Measurements from ENCODE around the gene ATF6B. TPM values are rescaled to one million over a fixed set of nuclear protein-coding genes. Genes with fewer than 3 reads are reported as not detected.

The ATF6B gene
- polyA plus RNA-seq, 4 donors: 15.4 to 89.5 (median 45.8) TPM

DNA sequence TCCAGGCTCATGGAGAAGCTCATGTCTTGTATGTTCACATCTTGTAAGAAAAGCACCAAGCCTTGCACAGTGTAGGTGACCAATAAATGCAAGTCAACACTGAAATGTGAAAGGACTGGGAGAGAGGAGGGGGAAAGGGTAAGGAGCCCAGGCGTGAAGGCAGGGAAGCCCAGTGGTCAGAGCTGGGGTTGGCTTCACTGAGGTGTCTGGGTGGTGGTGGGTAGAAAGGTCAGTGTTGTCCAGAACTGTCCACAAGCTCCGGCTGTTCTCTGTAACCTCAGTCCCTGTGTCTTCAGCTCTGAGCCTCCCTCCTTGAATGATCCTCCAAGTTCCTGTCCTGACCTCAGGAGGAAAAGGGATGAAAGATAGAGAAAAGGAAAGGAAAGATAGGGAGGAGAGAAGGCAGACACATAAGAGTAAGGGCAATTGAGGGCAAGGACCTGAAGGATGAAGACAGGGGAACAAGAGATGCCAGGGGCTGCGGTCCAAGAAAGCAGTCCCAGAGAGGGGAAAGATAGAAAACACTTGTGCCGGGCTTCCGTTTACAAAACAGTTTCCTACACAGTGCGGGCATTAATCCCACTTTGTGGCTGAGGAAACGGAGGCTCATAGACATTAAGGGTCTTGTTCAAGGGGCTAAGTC, 16.5 kb downstream of the ATF6B start:
- Histone ChIP-seq H3K4me3 (ENCODE audit: low read depth in 1 of 3, low read length in 3 of 3) (no peak overlapping the region), H3K27me3 (ENCODE audit: control insufficient read depth in 3 of 3, insufficient read depth in 3 of 3, low read length in 3 of 3) (peaks cover 0 to 9% (median 0%) of the 10 kb centered on the region in 3 donors), H3K27ac (ENCODE audit: low read depth in 1 of 3, low read length in 2 of 3) (peak overlapping the region in 2 of 3 donors; percentile 62 to 64), H3K9me3 (ENCODE audit: control insufficient read depth in 2 of 2, insufficient read depth in 1 of 2, low read depth in 1 of 2, low read length in 1 of 2) (no peaks in the 10 kb centered on the region), H3K4me1 (ENCODE audit: control insufficient read depth in 3 of 3, insufficient read depth in 2 of 3, low read depth in 1 of 3, low read length in 2 of 3) (peaks cover 0 to 36% (median 5%) of the 10 kb centered on the region in 3 donors), H3K36me3 (ENCODE audit: control insufficient read depth in 3 of 3, insufficient read depth in 2 of 3, low read depth in 1 of 3, low read length in 3 of 3) (peaks cover 0 to 35% (median 2%) of the 10 kb centered on the region in 3 donors)
- DNase-seq (no peak), FAIRE-seq (no peak)
- 56 to 83% (median 81%) methylated on average over 7 of the region's 7 CpGs for WGBS, 3 donors

DNA sequence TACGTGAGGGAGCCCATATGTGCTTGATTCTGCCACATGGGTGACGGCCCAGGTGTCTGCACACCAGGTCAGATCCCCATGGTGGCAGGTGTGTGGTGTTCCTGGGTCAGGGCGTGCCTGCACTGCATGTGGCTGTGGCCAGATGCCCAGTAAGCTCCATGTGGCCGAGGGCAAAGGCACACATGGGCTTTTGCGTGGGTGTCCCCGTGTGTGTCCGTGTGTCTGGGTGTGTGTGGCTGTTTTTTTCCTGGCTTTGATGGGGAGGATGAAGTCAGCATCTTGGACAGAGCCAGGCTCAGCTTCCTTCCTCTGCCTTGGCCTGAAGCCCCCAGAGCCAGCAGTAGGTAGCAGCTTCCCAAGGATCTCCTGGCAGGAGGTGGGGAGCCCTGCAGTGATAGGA, 17.4 kb downstream of the ATF6B start:
- Histone ChIP-seq H3K9me3 (ENCODE audit: control insufficient read depth in 2 of 2, insufficient read depth in 1 of 2, low read depth in 1 of 2, low read length in 1 of 2) (no peaks in the 10 kb centered on the region), H3K4me3 (ENCODE audit: low read depth in 1 of 3, low read length in 3 of 3) (no peak overlapping the region), H3K27ac (ENCODE audit: low read depth in 1 of 3, low read length in 2 of 3) (peak overlapping the region in 1 of 3 donors; percentile 64), H3K36me3 (ENCODE audit: control insufficient read depth in 3 of 3, insufficient read depth in 2 of 3, low read depth in 1 of 3, low read length in 3 of 3) (peaks cover 0 to 26% (median 2%) of the 10 kb centered on the region in 3 donors), H3K4me1 (ENCODE audit: control insufficient read depth in 3 of 3, insufficient read depth in 2 of 3, low read depth in 1 of 3, low read length in 2 of 3) (peaks cover 0 to 36% (median 5%) of the 10 kb centered on the region in 3 donors), H3K27me3 (ENCODE audit: control insufficient read depth in 3 of 3, insufficient read depth in 3 of 3, low read length in 3 of 3) (peaks cover 0 to 9% (median 0%) of the 10 kb centered on the region in 3 donors)
- FAIRE-seq (no peak), DNase-seq (no peak)
- WGBS, 3 donors: 8 to 38% (median 32%) methylated on average over 7 of the region's 7 CpGs

DNA sequence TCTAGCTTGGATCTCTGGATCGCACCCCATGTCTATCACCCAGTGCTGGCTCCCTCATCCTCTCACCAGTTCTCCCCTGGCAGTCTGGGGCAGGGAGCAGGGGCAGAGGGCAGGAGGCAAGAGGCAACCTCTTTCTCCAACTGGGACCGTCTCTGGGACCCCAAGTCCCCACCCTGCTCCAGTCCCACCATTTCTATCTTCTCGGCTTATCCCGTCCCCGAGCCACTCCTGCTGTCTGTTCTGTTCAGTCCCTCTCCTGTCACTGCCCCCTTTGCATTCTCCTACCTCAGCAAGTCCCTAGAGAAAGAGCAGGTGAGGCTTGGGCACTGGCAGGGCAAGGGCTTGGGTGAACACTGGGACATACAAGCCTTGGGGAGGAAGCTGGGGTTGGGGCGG, 18.3 kb downstream of the ATF6B start:
- Histone ChIP-seq H3K36me3 (ENCODE audit: control insufficient read depth in 3 of 3, insufficient read depth in 2 of 3, low read depth in 1 of 3, low read length in 3 of 3) (peaks cover 0 to 19% (median 0%) of the 10 kb centered on the region in 3 donors), H3K27ac (ENCODE audit: low read depth in 1 of 3, low read length in 2 of 3) (peak overlapping the region in 1 of 3 donors; percentile 64), H3K9me3 (ENCODE audit: control insufficient read depth in 2 of 2, insufficient read depth in 1 of 2, low read depth in 1 of 2, low read length in 1 of 2) (no peaks in the 10 kb centered on the region), H3K4me1 (ENCODE audit: control insufficient read depth in 3 of 3, insufficient read depth in 2 of 3, low read depth in 1 of 3, low read length in 2 of 3) (peaks cover 0 to 36% (median 5%) of the 10 kb centered on the region in 3 donors), H3K4me3 (ENCODE audit: low read depth in 1 of 3, low read length in 3 of 3) (no peak overlapping the region), H3K27me3 (ENCODE audit: control insufficient read depth in 3 of 3, insufficient read depth in 3 of 3, low read length in 3 of 3) (peaks cover 0 to 9% (median 0%) of the 10 kb centered on the region in 3 donors)
- WGBS, 3 donors: 33 to 45% (median 41%) methylated on average over 6 of the region's 6 CpGs
- DNase-seq (no peak), FAIRE-seq (no peak)

DNA sequence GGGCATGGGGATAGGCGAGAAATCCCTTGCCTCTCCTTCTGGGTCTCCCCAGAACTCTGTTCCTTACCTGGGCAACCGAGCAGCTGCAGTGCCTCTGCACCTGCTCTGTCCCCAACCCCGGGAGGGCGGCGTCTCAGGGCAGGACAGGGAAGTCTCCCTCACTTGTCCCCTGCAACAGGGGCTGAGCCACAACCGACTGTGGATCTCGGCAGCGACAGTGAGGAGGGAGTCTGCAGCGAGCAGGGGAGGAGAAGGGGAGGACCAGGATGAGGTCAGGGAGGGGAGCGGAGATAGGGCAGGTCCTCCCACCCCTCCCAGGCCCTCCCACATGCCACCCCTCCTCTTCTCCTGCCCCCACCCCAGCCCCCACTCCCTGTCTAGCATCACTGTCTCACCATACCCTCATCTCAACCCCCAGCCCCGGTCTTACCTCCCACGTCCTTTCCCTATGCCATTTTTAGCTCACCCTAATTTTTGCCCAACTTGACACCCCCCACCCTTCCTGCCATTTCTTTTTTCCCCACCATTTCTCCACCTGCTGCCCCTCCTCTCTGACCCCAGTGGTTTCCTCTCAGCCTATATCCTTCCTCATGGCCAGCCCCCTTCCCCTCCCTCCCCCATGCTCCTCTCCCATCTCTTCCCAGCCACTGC, 18.8 kb downstream of the ATF6B start, which contains the start of gene TNXB:
TSS of gene TNXB (minus strand) at position 225 of the 651 bp plus-strand sequence. CDS start 11,140 bp downstream, outside the sequence.
- peak within 1 kb of the TSS in 1 of 3 donors; percentile 27 for H3K4me3 ChIP-seq (ENCODE audit: low read depth in 1 of 3, low read length in 3 of 3)
- H3K27ac ChIP-seq (ENCODE audit: low read depth in 1 of 3, low read length in 2 of 3): peak within 1 kb of the TSS in 2 of 3 donors; percentile 48 to 75
- no peak for FAIRE-seq
- H3K36me3 ChIP-seq (ENCODE audit: control insufficient read depth in 3 of 3, insufficient read depth in 2 of 3, low read depth in 1 of 3, low read length in 3 of 3): peaks cover 0 to 16% (median 0%) of the 10 kb centered on the region in 3 donors
- H3K4me1 ChIP-seq (ENCODE audit: control insufficient read depth in 3 of 3, insufficient read depth in 2 of 3, low read depth in 1 of 3, low read length in 2 of 3): peaks cover 0 to 36% (median 5%) of the 10 kb centered on the region in 3 donors
- 3 to 9% (median 7%) methylated on average over 7 to 12 of the region's 12 CpGs for WGBS, 3 donors
- peaks cover 0 to 9% (median 0%) of the 10 kb centered on the region in 3 donors for H3K27me3 ChIP-seq (ENCODE audit: control insufficient read depth in 3 of 3, insufficient read depth in 3 of 3, low read length in 3 of 3)
- peak in 1 of 2 donors; percentile 43 for DNase-seq
- no peaks in the 10 kb centered on the region for H3K9me3 ChIP-seq (ENCODE audit: control insufficient read depth in 2 of 2, insufficient read depth in 1 of 2, low read depth in 1 of 2, low read length in 1 of 2)

DNA sequence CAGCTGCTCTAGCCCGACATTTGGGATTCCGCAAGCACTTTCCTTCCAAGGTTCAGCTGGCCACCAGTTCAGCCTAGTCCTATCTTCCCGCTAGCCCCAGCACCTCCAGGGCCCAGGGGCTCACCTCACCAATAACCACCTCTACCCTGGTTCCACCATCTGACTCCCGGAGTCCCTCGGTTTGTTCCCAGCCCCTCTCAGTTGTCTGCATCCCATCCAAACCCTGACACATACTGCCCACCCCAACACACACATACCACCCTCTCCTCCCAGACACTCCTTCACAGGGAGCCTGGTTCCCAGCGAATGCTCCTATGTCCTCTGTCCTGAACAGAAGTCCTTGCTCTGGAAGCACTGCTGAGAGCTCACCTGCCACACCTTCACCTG, 19.3 kb downstream of the ATF6B start:
- 18 to 32% (median 26%) methylated on average over 6 of the region's 6 CpGs for WGBS, 3 donors
- Histone ChIP-seq H3K27me3 (ENCODE audit: control insufficient read depth in 3 of 3, insufficient read depth in 3 of 3, low read length in 3 of 3) (peaks cover 0 to 9% (median 0%) of the 10 kb centered on the region in 3 donors), H3K4me3 (ENCODE audit: low read depth in 1 of 3, low read length in 3 of 3) (peak overlapping the region in 1 of 3 donors; percentile 27), H3K27ac (ENCODE audit: low read depth in 1 of 3, low read length in 2 of 3) (peak overlapping the region in 2 of 3 donors; percentile 48 to 74), H3K9me3 (ENCODE audit: control insufficient read depth in 2 of 2, insufficient read depth in 1 of 2, low read depth in 1 of 2, low read length in 1 of 2) (no peaks in the 10 kb centered on the region), H3K4me1 (ENCODE audit: control insufficient read depth in 3 of 3, insufficient read depth in 2 of 3, low read depth in 1 of 3, low read length in 2 of 3) (peaks cover 0 to 33% (median 5%) of the 10 kb centered on the region in 3 donors), H3K36me3 (ENCODE audit: control insufficient read depth in 3 of 3, insufficient read depth in 2 of 3, low read depth in 1 of 3, low read length in 3 of 3) (peaks cover 0 to 14% (median 0%) of the 10 kb centered on the region in 3 donors)
- FAIRE-seq (no peak), DNase-seq (no peak)

DNA sequence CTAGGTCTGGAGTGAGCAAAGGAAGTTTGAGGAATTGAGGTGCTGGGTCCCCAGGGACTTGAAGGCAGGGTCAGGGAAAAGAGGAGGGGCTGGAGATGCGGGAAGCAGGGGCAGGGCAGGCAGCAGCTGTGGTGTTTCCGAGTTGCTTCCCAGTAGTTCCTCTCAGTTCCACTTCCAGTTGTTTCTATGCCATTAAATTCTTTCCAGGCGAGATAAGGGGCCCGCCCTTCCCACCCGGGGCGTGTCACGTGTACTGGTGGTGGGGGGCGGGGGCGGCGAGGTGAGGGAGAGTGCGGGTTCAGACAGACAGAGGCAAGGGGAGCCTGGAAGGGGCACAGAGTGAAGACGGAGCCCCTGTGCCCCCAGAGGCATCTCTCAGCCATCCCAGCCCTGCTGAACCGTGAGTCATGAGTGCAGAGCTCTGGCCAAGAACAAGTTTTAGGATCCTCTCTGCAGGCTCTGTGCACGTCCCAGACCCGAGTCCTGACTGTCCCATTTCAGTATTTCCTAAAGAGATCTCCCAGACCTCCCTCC, 19.9 kb downstream of the ATF6B start:
- 1 to 4% (median 3%) methylated on average over 12 to 15 of the region's 15 CpGs for WGBS, 3 donors
- FAIRE-seq (no peak), DNase-seq (peak; percentile 37 to 70)
- peaks cover 0 to 29% (median 5%) of the 10 kb centered on the region in 3 donors for H3K4me1 ChIP-seq (ENCODE audit: control insufficient read depth in 3 of 3, insufficient read depth in 2 of 3, low read depth in 1 of 3, low read length in 2 of 3)
- peak overlapping the region in 1 of 3 donors; percentile 27 for H3K4me3 ChIP-seq (ENCODE audit: low read depth in 1 of 3, low read length in 3 of 3)
- H3K27me3 ChIP-seq (ENCODE audit: control insufficient read depth in 3 of 3, insufficient read depth in 3 of 3, low read length in 3 of 3): peaks cover 0 to 9% (median 0%) of the 10 kb centered on the region in 3 donors
- H3K36me3 ChIP-seq (ENCODE audit: control insufficient read depth in 3 of 3, insufficient read depth in 2 of 3, low read depth in 1 of 3, low read length in 3 of 3): peaks cover 0 to 10% (median 0%) of the 10 kb centered on the region in 3 donors
- H3K9me3 ChIP-seq (ENCODE audit: control insufficient read depth in 2 of 2, insufficient read depth in 1 of 2, low read depth in 1 of 2, low read length in 1 of 2): no peaks in the 10 kb centered on the region
- peak overlapping the region in 2 of 3 donors; percentile 48 to 75 for H3K27ac ChIP-seq (ENCODE audit: low read depth in 1 of 3, low read length in 2 of 3)

DNA sequence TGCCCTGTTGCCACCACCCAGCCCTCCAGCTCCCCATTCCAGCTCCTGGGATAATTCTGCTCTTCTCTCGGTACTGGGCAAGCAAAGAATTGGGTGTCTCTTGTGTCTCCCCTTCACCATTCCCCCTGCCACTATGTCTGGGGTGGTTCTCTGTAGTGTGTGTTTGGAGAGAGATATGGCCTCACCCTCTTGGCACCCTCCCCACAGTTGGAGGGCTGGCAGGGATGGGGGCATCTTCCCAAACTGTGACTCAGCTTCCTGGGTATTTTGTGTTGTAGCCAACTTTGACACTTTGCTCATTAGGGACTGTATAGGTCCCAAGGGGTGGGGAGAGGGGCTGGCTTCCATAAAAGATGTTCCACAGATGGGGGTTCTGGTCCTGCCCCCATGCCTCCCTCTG, 20.6 kb downstream of the ATF6B start:
- DNase-seq (no peak), FAIRE-seq (no peak)
- Histone ChIP-seq H3K27ac (ENCODE audit: low read depth in 1 of 3, low read length in 2 of 3) (peak overlapping the region in 2 of 3 donors; percentile 39 to 75), H3K4me3 (ENCODE audit: low read depth in 1 of 3, low read length in 3 of 3) (no peak overlapping the region), H3K9me3 (ENCODE audit: control insufficient read depth in 2 of 2, insufficient read depth in 1 of 2, low read depth in 1 of 2, low read length in 1 of 2) (no peaks in the 10 kb centered on the region), H3K4me1 (ENCODE audit: control insufficient read depth in 3 of 3, insufficient read depth in 2 of 3, low read depth in 1 of 3, low read length in 2 of 3) (peaks cover 0 to 29% (median 5%) of the 10 kb centered on the region in 3 donors), H3K36me3 (ENCODE audit: control insufficient read depth in 3 of 3, insufficient read depth in 2 of 3, low read depth in 1 of 3, low read length in 3 of 3) (peaks cover 0 to 6% (median 0%) of the 10 kb centered on the region in 3 donors), H3K27me3 (ENCODE audit: control insufficient read depth in 3 of 3, insufficient read depth in 3 of 3, low read length in 3 of 3) (peaks cover 0 to 9% (median 0%) of the 10 kb centered on the region in 3 donors)
- WGBS, 3 donors: 64 to 73% (median 69%) methylated on average over 1 of the region's 1 CpG

DNA sequence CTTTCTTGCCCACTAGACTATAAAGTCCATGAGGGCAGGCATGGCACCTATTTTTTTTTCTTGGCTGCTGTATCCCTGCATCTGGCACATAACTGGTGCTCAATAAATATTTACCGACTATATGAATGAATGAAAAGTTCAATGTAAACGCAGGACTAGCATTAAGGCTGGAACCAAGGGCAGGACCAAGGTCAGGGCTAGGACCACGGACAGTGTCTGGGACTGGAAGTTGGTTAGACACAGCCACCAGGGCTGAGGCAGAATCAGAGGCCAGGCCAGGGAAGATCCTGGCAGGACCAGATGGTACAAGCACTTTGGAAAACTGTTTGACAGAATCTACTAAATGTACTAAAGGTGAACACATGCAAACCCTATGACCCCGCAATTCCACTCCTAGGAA, 22.6 kb downstream of the ATF6B start:
- Histone ChIP-seq H3K9me3 (ENCODE audit: control insufficient read depth in 2 of 2, insufficient read depth in 1 of 2, low read depth in 1 of 2, low read length in 1 of 2) (no peaks in the 10 kb centered on the region), H3K4me1 (ENCODE audit: control insufficient read depth in 3 of 3, insufficient read depth in 2 of 3, low read depth in 1 of 3, low read length in 2 of 3) (peaks cover 0 to 29% (median 5%) of the 10 kb centered on the region in 3 donors), H3K4me3 (ENCODE audit: low read depth in 1 of 3, low read length in 3 of 3) (no peak overlapping the region), H3K36me3 (ENCODE audit: control insufficient read depth in 3 of 3, insufficient read depth in 2 of 3, low read depth in 1 of 3, low read length in 3 of 3) (peaks cover 0 to 2% (median 0%) of the 10 kb centered on the region in 3 donors), H3K27me3 (ENCODE audit: control insufficient read depth in 3 of 3, insufficient read depth in 3 of 3, low read length in 3 of 3) (peaks cover 0 to 9% (median 0%) of the 10 kb centered on the region in 3 donors), H3K27ac (ENCODE audit: low read depth in 1 of 3, low read length in 2 of 3) (no peak overlapping the region)
- DNase-seq (no peak), FAIRE-seq (no peak)
- WGBS, 3 donors: 77 to 81% (median 78%) methylated on average over 4 of the region's 4 CpGs

Measured in small intestine (tissue), 7 donors.